Thymus (tissue), 11 donors: Measurements from ENCODE around the gene CTXN1. TPM values are rescaled to one million over a fixed set of nuclear protein-coding genes. Genes with fewer than 3 reads are reported as not detected.
"Not testable (repeated sequence)": the region's sequence is repeated elsewhere in the genome, so short reads cannot be mapped to it uniquely, and the experiment has no call there.

Experiments
- DNase-seq, 9 donors: peaks; one replicate each; pipeline ENCODE4 v3.0.0-alpha.2; 2013; ENCODE audit warnings: low spot score in 9 of 9, low read depth in 6 of 9, missing footprints in 1 of 9
- H3K27ac ChIP-seq, 2 donors: one replicate each; pipeline ENCODE4 v1.5.1; 2013; ENCODE audit warnings: control low read depth in 1 of 2, low read depth in 1 of 2, low read length in 1 of 2, mild to moderate bottlenecking in 1 of 2, moderate library complexity in 1 of 2
- H3K27me3 ChIP-seq, 2 donors: one replicate each; pipeline ENCODE4 v1.5.1; 2013; ENCODE audit warnings: low read length in 1 of 2; ENCODE audit not compliant: control insufficient read depth in 2 of 2, insufficient read depth in 1 of 2
- H3K36me3 ChIP-seq, 2 donors: one replicate each; pipeline ENCODE4 v1.5.1; 2013; ENCODE audit warnings: low read length in 1 of 2, mild to moderate bottlenecking in 1 of 2, moderate library complexity in 1 of 2; ENCODE audit not compliant: control insufficient read depth in 2 of 2, insufficient read depth in 2 of 2
- H3K4me1 ChIP-seq, 2 donors: one replicate each; pipeline ENCODE4 v1.5.1; 2013; ENCODE audit warnings: low read length in 2 of 2; ENCODE audit not compliant: control insufficient read depth in 2 of 2, insufficient read depth in 2 of 2
- H3K4me3 ChIP-seq, 2 donors: one replicate each; pipeline ENCODE4 v1.5.1; 2013; ENCODE audit warnings: low read length in 2 of 2, control low read depth in 1 of 2, mild to moderate bottlenecking in 1 of 2
- H3K9me3 ChIP-seq, 2 donors: one replicate each; pipeline ENCODE4 v1.5.1; 2013; ENCODE audit warnings: low read length in 1 of 2, mild to moderate bottlenecking in 1 of 2; ENCODE audit not compliant: control insufficient read depth in 2 of 2, insufficient read depth in 1 of 2
- WGBS: extraction: QIAGEN DNeasy Blood & Tissue Kit; methylation state at CpG from one replicate; pipeline ENCODE4 v1.1.7; 2013; 5-methylcytosine and 5-hydroxymethylcytosine counted together
- polyA plus RNA-seq: library from polyadenylated mRNA; stranded (reverse); fragments of 200-250 nt; gene quantifications from one replicate; pipeline ENCODE4 v1.2.3, GENCODE V29; 2013
- total RNA-seq: library from RNA; stranded (reverse); fragments of 120-200 nt; gene quantifications from one replicate; pipeline ENCODE4 v1.2.4, GENCODE V29; 2013
- donor health status: healthy.

Gene CTXN1
- total and polyA plus RNA-seq, 2 donors, result 0.33 to 0.82 TPM

GRCh38 chr19:7918062-7918614 lies 7.8 kb downstream of the CTXN1 start:
- 28% methylated on average over 29 of the region's 29 CpGs for WGBS
- H3K36me3 ChIP-seq, result peaks cover 16 to 17% of the 10 kb centered on the region in 2 donors
- peak overlapping the region in 1 of 2 donors; percentile 14 for H3K4me3 ChIP-seq
- peaks cover 48 to 67% of the 10 kb centered on the region in 2 donors for H3K27me3 ChIP-seq
- DNase-seq, H3K9me3 ChIP-seq, H3K27ac ChIP-seq: not testable (repeated sequence)
- H3K4me1 ChIP-seq, result peaks cover 20 to 37% of the 10 kb centered on the region in 2 donors

GRCh38 chr19:7917267-7918061 lies 8.5 kb downstream of the CTXN1 start:
- H3K4me1 ChIP-seq, result peaks cover 20 to 37% of the 10 kb centered on the region in 2 donors
- H3K27me3 ChIP-seq, result peaks cover 48 to 71% of the 10 kb centered on the region in 2 donors
- H3K36me3 ChIP-seq, result peaks cover 16 to 18% of the 10 kb centered on the region in 2 donors
- peak overlapping the region in 1 of 2 donors; percentile 44 for H3K4me3 ChIP-seq
- H3K27ac ChIP-seq, result no peak overlapping the region
- 2% methylated on average over 71 of the region's 71 CpGs for WGBS
- H3K9me3 ChIP-seq, result peaks cover 0 to 6% of the 10 kb centered on the region in 2 donors
- DNase-seq, result peak in 2 of 9 donors; percentile 39 to 51

GRCh38 chr19:7916955-7917266 lies 9.0 kb downstream of the CTXN1 start:
- peaks cover 1 to 6% of the 10 kb centered on the region in 2 donors for H3K9me3 ChIP-seq
- peaks cover 48 to 71% of the 10 kb centered on the region in 2 donors for H3K27me3 ChIP-seq
- peaks cover 15 to 18% of the 10 kb centered on the region in 2 donors for H3K36me3 ChIP-seq
- 7% methylated on average over 12 of the region's 12 CpGs for WGBS
- no peak for DNase-seq
- H3K4me1 ChIP-seq, result peaks cover 20 to 37% of the 10 kb centered on the region in 2 donors
- peak overlapping the region in 1 of 2 donors; percentile 44 for H3K4me3 ChIP-seq
- no peak overlapping the region for H3K27ac ChIP-seq

- Histone ChIP-seq H3K36me3 (peaks cover 18 to 22% of the 10 kb centered on the region in 2 donors), H3K4me3 (peak overlapping the region in 1 of 2 donors; percentile 44), H3K4me1 (peaks cover 19 to 33% of the 10 kb centered on the region in 2 donors), H3K9me3 (peaks cover 1 to 6% of the 10 kb centered on the region in 2 donors), H3K27ac (no peak overlapping the region), H3K27me3 (peaks cover 48 to 71% of the 10 kb centered on the region in 2 donors)
- DNase-seq, result peak in 1 of 9 donors; percentile 47
- 2% methylated on average over 104 of the region's 104 CpGs for WGBS
These were observed 9.6 kb downstream of the CTXN1 start for GRCh38 chr19:7916103-7916954.

DNA sequence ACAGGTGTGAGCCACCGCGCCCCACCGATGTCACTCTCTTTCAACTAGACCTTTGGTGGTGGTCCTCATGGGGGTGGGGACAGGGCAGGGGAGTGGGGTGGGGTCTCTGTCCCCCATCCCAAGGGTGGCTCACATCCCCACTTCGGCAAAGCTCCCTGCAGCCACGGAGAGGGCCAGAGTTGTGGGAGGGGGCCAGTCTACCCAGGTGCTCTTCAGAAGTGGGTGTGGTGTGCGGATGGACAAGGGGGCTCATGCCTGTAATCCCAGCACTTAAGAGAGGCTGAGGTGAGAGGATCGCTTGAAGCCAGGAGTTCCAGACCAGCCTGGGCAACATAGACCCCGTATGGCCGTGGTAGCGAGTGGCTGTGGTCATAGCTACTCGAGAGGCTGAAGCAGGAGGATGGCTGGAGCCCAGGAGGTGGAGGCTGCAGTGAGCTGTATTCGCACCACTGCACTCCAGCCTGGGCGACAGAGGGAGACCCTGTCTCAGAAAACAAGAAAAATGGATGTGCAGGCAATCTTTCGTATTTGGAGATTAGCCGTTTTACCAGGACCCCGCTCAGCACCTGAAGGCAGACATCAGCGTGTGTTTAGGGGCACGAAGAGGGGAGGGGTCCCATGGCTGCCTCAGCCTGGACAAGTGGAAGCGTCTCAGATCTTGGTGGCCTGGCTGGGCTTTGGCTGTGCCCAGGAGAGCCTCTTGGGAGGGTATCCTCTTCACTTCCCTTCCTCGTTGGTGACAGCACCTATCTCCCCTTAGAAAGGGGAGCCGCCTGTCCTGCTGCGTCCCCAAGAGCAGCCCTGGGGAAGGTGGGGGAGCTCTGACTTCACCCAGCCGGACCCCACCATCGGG lies 10.5 kb downstream of the CTXN1 start:
- 55% methylated on average over 24 of the region's 24 CpGs for WGBS

DNA sequence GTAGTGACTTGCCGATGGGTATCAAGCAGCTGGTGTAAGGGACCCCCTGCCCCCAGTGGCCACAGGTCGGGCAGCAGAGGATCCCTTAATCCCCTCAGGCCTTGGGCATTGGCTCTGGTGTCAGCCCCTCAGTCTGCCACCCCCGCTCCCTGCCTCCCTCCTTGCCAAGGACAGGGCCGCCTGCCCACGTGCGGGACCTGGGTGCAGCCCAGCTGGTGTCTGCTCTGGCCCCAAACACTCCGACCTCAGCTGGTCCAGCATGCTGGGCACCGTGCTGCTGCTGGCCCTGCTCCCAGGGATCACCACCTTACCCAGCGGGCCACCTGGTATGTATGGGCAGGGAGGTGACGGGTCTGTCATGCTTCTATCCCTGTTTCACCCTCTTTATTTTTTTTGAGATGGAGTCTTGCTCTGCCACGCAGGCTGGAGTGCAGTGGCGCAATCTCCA lies 11.3 kb downstream of the CTXN1 start, which contains the start of gene TGFBR3L:
Gene TGFBR3L (plus strand): TSS at position 233 of the 448 bp plus-strand sequence.
- no peak within 1 kb of the TSS for H3K27ac ChIP-seq

More for the DNA sequence above, 10.5 kb downstream of the CTXN1 start:
- Histone ChIP-seq H3K27me3 (peaks cover 48 to 71% of the 10 kb centered on the region in 2 donors), H3K4me3 (peak overlapping the region in 1 of 2 donors; percentile 44), H3K27ac (no peak overlapping the region), H3K9me3 (peaks cover 1 to 6% of the 10 kb centered on the region in 2 donors), H3K36me3 (peaks cover 27 to 30% of the 10 kb centered on the region in 2 donors), H3K4me1 (peaks cover 13 to 27% of the 10 kb centered on the region in 2 donors)
- no peak for DNase-seq

DNA sequence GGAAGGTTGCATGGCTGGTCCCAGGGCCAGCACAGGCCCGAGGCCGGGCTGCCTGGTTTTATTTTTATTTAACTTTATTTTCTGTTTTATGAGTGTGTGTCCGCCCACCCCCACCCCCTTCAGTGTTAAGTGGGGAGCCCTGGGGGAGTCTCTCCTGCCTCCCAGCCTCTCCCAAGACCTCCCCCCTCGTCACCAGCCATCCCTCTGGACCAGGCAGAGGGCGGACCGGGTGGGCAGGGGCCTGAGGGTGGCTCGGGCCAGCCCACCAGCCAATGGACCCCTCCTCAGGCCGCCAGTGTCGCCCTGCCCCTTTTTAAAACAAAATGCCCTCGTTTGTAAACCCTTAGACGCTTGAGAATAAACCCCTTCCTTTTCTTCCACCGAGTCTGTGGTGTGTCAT lies 11.8 kb downstream of the CTXN1 start:
- no peak overlapping the region for H3K4me3 ChIP-seq
- H3K27ac ChIP-seq, result no peak overlapping the region
- DNase-seq, result no peak
- peaks cover 1 to 6% of the 10 kb centered on the region in 2 donors for H3K9me3 ChIP-seq
- H3K27me3 ChIP-seq, result peaks cover 48 to 61% of the 10 kb centered on the region in 2 donors
- H3K36me3 ChIP-seq, result peaks cover 38 to 44% of the 10 kb centered on the region in 2 donors
- WGBS, result 89% methylated on average over 12 of the region's 12 CpGs
- H3K4me1 ChIP-seq, result peaks cover 6 to 17% of the 10 kb centered on the region in 2 donors

More for the DNA sequence above, 11.3 kb downstream of the CTXN1 start, which contains the start of gene TGFBR3L:
- Histone ChIP-seq H3K36me3 (peaks cover 34 to 39% of the 10 kb centered on the region in 2 donors), H3K4me1 (peaks cover 9 to 22% of the 10 kb centered on the region in 2 donors), H3K4me3 (no peak within 1 kb of the TSS), H3K27me3 (peaks cover 48 to 66% of the 10 kb centered on the region in 2 donors), H3K9me3 (peaks cover 1 to 6% of the 10 kb centered on the region in 2 donors)
- WGBS, result 92% methylated on average over 12 of the region's 12 CpGs
- DNase-seq, result no peak

DNA sequence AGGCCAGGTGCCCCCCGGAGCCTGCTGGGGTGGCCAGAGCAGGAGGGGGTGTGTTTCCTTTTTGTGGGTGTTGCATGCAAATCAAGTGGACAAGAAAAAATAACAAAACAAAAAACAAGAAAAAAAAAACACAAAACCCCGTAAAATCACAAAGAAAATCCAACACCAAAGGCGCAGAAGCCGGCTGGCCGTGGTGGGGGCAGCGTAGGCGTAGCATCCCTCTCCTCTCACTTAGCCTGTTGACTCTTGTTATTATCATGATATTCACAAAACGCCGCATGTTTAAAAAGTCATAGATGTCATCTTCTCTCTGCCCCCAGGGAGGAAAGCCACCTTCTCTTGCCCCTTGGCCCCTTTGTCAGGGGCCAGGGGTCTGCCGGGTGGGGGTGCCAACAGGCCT lies 12.3 kb downstream of the CTXN1 start:
- H3K4me3 ChIP-seq, result no peak overlapping the region
- peaks cover 43 to 45% of the 10 kb centered on the region in 2 donors for H3K36me3 ChIP-seq
- no peak overlapping the region for H3K27ac ChIP-seq
- no peak for DNase-seq
- peaks cover 43 to 56% of the 10 kb centered on the region in 2 donors for H3K27me3 ChIP-seq
- H3K4me1 ChIP-seq, result peaks cover 6 to 16% of the 10 kb centered on the region in 2 donors
- H3K9me3 ChIP-seq, result peaks cover 1 to 2% of the 10 kb centered on the region in 2 donors
- 97% methylated on average over 10 of the region's 10 CpGs for WGBS
